Keratinocyte (primary cell): ENCODE measurements around the gene CBX8. TPM values are rescaled to one million over a fixed set of nuclear protein-coding genes. Genes with fewer than 3 reads are reported as not detected.

Source experiments
- DNase-seq: peaks from one replicate; pipeline ENCODE4 v3.0.0-alpha.2; 2011; ENCODE audit warnings: low read depth, missing footprints, low spot score
- FAIRE-seq: peaks from 2 replicates; lab custom pipeline; 2011; peaks lifted over from hg19 to GRCh38; lab: Jason Lieb, UNC
- H2AFZ ChIP-seq: 2 replicates; pipeline ENCODE4 v1.6.0; 2012; ENCODE audit warnings: low read length, control low read depth, inconsistent platforms; ENCODE audit not compliant: control insufficient read depth
- H3K27ac ChIP-seq: 2 replicates; pipeline ENCODE4 v1.5.1; 2011; ENCODE audit warnings: low read length; ENCODE audit not compliant: control insufficient read depth, insufficient read depth
- H3K27me3 ChIP-seq: 3 replicates; pipeline ENCODE4 v1.6.0; 2011; ENCODE audit warnings: low read length; ENCODE audit not compliant: control insufficient read depth, insufficient read depth; ENCODE audit errors: extremely low read depth
- H3K36me3 ChIP-seq, 2 experiments: 2 replicates in 1 of 2; 3 replicates in 1 of 2; pipeline ENCODE4 v1.5.1; 2011; ENCODE audit warnings: low read length in 2 of 2, mild to moderate bottlenecking in 1 of 2; ENCODE audit not compliant: control insufficient read depth in 2 of 2, insufficient read depth in 2 of 2; ENCODE audit errors: extremely low read depth in 1 of 2
- H3K4me1 ChIP-seq: 3 replicates; pipeline ENCODE4 v1.5.1; 2011; ENCODE audit warnings: low read length; ENCODE audit not compliant: control insufficient read depth, insufficient read depth; ENCODE audit errors: extremely low read depth
- H3K4me2 ChIP-seq: 3 replicates; pipeline ENCODE4 v1.6.0; 2011; ENCODE audit warnings: low read depth, low read length; ENCODE audit not compliant: control insufficient read depth, insufficient read depth; ENCODE audit errors: extremely low read depth
- H3K4me3 ChIP-seq, 3 experiments: fragments of 200-600 bp in 1 of 3; sonication (generic) in 1 of 3; 2 replicates in 2 of 3; 3 replicates in 1 of 3; pipeline ENCODE4 v1.5.1; 2011 to 2016; ENCODE audit warnings: low read length in 3 of 3, mild to moderate bottlenecking in 3 of 3, control low read depth in 2 of 3, inconsistent platforms in 1 of 3, low read depth in 1 of 3, mixed read lengths in 1 of 3, mixed run types in 1 of 3, moderate library complexity in 1 of 3; ENCODE audit not compliant: control insufficient read depth in 2 of 3, insufficient read depth in 2 of 3; ENCODE audit errors: extremely low read depth in 1 of 3
- H3K79me2 ChIP-seq: 2 replicates; pipeline ENCODE4 v1.6.0; 2012; ENCODE audit warnings: low read length; ENCODE audit not compliant: control insufficient read depth, insufficient read depth
- H3K9ac ChIP-seq: 3 replicates; pipeline ENCODE4 v1.6.0; 2011; ENCODE audit warnings: low read length; ENCODE audit not compliant: control insufficient read depth, insufficient read depth; ENCODE audit errors: extremely low read depth
- H3K9me1 ChIP-seq: 3 replicates; pipeline ENCODE4 v1.6.0; 2011; ENCODE audit warnings: low read length; ENCODE audit not compliant: control insufficient read depth, insufficient read depth; ENCODE audit errors: extremely low read depth
- H3K9me3 ChIP-seq: 2 replicates; pipeline ENCODE4 v1.5.1; 2012; ENCODE audit warnings: low read depth, low read length; ENCODE audit not compliant: control insufficient read depth
- H4K20me1 ChIP-seq: 3 replicates; pipeline ENCODE4 v1.6.0; 2011; ENCODE audit warnings: low read length; ENCODE audit not compliant: control insufficient read depth, insufficient read depth; ENCODE audit errors: extremely low read depth
- EZH2 ChIP-seq: IDR thresholded peaks from one replicate; pipeline ENCODE4 v1.6.1; 2012; ENCODE audit warnings: inconsistent platforms, mild to moderate bottlenecking, low read length, moderate library complexity
- dilution Hi-C: fragments of 300-500 bp; cut with MboI; formaldehyde crosslinking; loops from one replicate; pipeline ENCODE4 v1.7.0; 2020; ENCODE audit warnings: low sequenced_read_pairs; ENCODE audit not compliant: extremely low pct_ligation_motif_present
- polyA plus RNA-seq, 5 experiments: library from polyadenylated mRNA; depleted of rRNA in 3 of 5; stranded (reverse) in 3 of 5; stranded (forward) in 1 of 5; unstranded in 1 of 5; fragments of >200 nt; gene quantifications; 1 replicate in 1 of 5; 2 replicates in 3 of 5; 3 replicates in 1 of 5; pipeline versions ENCODE4 v1.2.1 to v1.2.3, GENCODE V29; 2011 to 2012; ENCODE audit warnings: missing spikeins in 2 of 5, low read depth in 1 of 5, low replicate concordance in 1 of 5
- TF ChIP-seq, protein P1 (sequence below), 3 experiments: IDR thresholded peaks in 1 of 3; conservative IDR thresholded peaks in 1 of 3; optimal IDR thresholded peaks in 1 of 3; 2 replicates in 2 of 3; 3 replicates in 1 of 3; pipeline versions ENCODE3 to v1.5.1; 2011; ENCODE audit warnings: low read length in 3 of 3, mild to moderate bottlenecking in 3 of 3, moderate library complexity in 2 of 3, control low read depth in 1 of 3, inconsistent platforms in 1 of 3; ENCODE audit not compliant: insufficient read depth in 2 of 3; ENCODE audit errors: extremely low read depth in 1 of 3

The CBX8 gene
- polyA plus RNA-seq, 1 donor (not counting 4 experiments of a cell fraction or from before 2014, with no cell fraction given): 0.49 TPM

GRCh38 chr17:79826841-79827578 is 30.1 kb upstream of the CBX8 start:
- H3K27ac ChIP-seq: no peak overlapping the region
- no peaks in the 10 kb centered on the region for H3K9me3 ChIP-seq
- no peak overlapping the region for H3K9ac ChIP-seq
- dilution Hi-C loops: no loop called here
- H3K36me3 ChIP-seq: no peaks in the 10 kb centered on the region
- no peak overlapping the region for H3K4me3 ChIP-seq
- no peaks in the 10 kb centered on the region for H3K4me1 ChIP-seq
- peaks cover under 1% of the 10 kb centered on the region for H3K27me3 ChIP-seq
- DNase-seq: no peak
- no peaks in the 10 kb centered on the region for H4K20me1 ChIP-seq
- no peak for TF ChIP-seq EZH2
- TF ChIP-seq, protein P1, sequence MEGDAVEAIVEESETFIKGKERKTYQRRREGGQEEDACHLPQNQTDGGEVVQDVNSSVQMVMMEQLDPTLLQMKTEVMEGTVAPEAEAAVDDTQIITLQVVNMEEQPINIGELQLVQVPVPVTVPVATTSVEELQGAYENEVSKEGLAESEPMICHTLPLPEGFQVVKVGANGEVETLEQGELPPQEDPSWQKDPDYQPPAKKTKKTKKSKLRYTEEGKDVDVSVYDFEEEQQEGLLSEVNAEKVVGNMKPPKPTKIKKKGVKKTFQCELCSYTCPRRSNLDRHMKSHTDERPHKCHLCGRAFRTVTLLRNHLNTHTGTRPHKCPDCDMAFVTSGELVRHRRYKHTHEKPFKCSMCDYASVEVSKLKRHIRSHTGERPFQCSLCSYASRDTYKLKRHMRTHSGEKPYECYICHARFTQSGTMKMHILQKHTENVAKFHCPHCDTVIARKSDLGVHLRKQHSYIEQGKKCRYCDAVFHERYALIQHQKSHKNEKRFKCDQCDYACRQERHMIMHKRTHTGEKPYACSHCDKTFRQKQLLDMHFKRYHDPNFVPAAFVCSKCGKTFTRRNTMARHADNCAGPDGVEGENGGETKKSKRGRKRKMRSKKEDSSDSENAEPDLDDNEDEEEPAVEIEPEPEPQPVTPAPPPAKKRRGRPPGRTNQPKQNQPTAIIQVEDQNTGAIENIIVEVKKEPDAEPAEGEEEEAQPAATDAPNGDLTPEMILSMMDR (optimal IDR thresholded peaks at IDR 0.05 in 1 of 3, IDR thresholded peaks at IDR 0.05 in 1 of 3, conservative IDR thresholded peaks at IDR 0.05 in 1 of 3; ENCODE audit: extremely low read depth in 1 of 3, insufficient read depth in 2 of 3, low read length in 3 of 3): no peak
- no peak overlapping the region for H3K4me2 ChIP-seq
- no peak overlapping the region for H2AFZ ChIP-seq
- H3K9me1 ChIP-seq: no peaks in the 10 kb centered on the region
- H3K79me2 ChIP-seq: no peaks in the 10 kb centered on the region
- FAIRE-seq: no peak

DNA sequence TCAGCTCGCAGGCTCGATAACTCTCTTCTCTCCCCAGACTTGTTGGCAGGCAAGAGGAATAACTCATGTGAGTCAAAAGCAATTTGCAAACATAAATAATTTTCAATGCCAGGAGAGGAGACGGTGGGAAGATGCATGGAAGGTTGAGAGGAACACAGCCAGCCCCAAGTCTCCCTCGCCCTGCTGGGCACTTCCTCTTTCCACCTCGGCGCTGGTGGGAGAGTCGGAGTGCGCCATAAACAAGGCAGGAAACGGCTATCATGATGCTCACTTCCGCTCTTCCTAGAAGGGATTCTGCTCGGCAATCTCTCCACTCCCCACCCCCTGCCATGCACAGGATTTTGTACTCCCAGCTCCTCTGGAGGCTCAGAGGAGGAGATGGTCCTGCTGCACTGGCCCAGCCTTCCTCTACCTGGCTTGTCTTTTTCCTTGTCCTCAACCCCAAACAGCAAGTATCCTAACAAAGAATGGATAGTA is 29.4 kb upstream of the CBX8 start:
- Histone ChIP-seq H3K9me3 (no peaks in the 10 kb centered on the region), H3K9me1 (no peaks in the 10 kb centered on the region), H4K20me1 (no peaks in the 10 kb centered on the region), H3K27me3 (peaks cover 7% of the 10 kb centered on the region), H2AFZ (no peak overlapping the region), H3K9ac (no peak overlapping the region), H3K4me1 (no peaks in the 10 kb centered on the region), H3K36me3 (no peaks in the 10 kb centered on the region), H3K4me3 (no peak overlapping the region), H3K27ac (no peak overlapping the region), H3K4me2 (no peak overlapping the region), H3K79me2 (no peaks in the 10 kb centered on the region)
- TF ChIP-seq, protein P1 (optimal IDR thresholded peaks at IDR 0.05 in 1 of 3, IDR thresholded peaks at IDR 0.05 in 1 of 3, conservative IDR thresholded peaks at IDR 0.05 in 1 of 3; ENCODE audit: extremely low read depth in 1 of 3, insufficient read depth in 2 of 3, low read length in 3 of 3): no peak
- TF ChIP-seq EZH2: no peak
- FAIRE-seq: no peak
- DNase-seq: no peak
- dilution Hi-C loops: no loop called here
